Measurements from ENCODE around the gene CFAP61.

Gene CFAP61

GRCh38 chr20:20362774-20363433 is 310.6 kb downstream of the CFAP61 start (continued):
- TF ChIP-seq AEBP2 (tag by site-specific recombination; IDR thresholded peaks at IDR 0.05; ENCODE audit: borderline replicate concordance): no peak
- no peak for TF ChIP-seq ZNF626 (tag by site-specific recombination; IDR thresholded peaks at IDR 0.05)
- TF ChIP-seq ZNF843 (tag by site-specific recombination; IDR thresholded peaks at IDR 0.05): no peak
- TF ChIP-seq ZNF423 (tag by site-specific recombination; IDR thresholded peaks at IDR 0.05): no peak
- TF ChIP-seq GFI1B (tag by site-specific recombination; IDR thresholded peaks at IDR 0.05): no peak
- TF ChIP-seq ZBTB8A (tag by site-specific recombination; IDR thresholded peaks at IDR 0.05): peak; percentile 12; the same call in 1 of the 2 replicates
- TF ChIP-seq ZNF664 (tag by site-specific recombination; IDR thresholded peaks at IDR 0.05): no peak
- TF ChIP-seq KLF10 (tag by site-specific recombination; IDR thresholded peaks at IDR 0.05): no peak
- no peak for TF ChIP-seq ZNF776 (tag by site-specific recombination; IDR thresholded peaks at IDR 0.05; ENCODE audit: borderline replicate concordance)
- TF ChIP-seq ZBTB17 (tag by site-specific recombination; IDR thresholded peaks at IDR 0.05): peak; percentile 97
- TF ChIP-seq OVOL3 (tag by site-specific recombination; IDR thresholded peaks at IDR 0.05): no peak
- no peak for TF ChIP-seq ZNF623 (tag by site-specific recombination; IDR thresholded peaks at IDR 0.05)
- no peak for TF ChIP-seq HOXA7 (CRISPR knock-in tag; IDR thresholded peaks at IDR 0.05; ENCODE audit: borderline replicate concordance)
- TF ChIP-seq ZNF621 (tag by site-specific recombination; IDR thresholded peaks at IDR 0.05): no peak
- no peak; the same call in 1 of the 2 replicates for TF ChIP-seq GLIS1 (tag by site-specific recombination; IDR thresholded peaks at IDR 0.05)
- no peak for TF ChIP-seq ZNF645 (tag by site-specific recombination; IDR thresholded peaks at IDR 0.05)
- peak; percentile 20; the same call in 1 of the 2 replicates for TF ChIP-seq ZXDB (tag by site-specific recombination; IDR thresholded peaks at IDR 0.05)
- no peak for TF ChIP-seq PRDM10 (tag by site-specific recombination; IDR thresholded peaks at IDR 0.05)
- TF ChIP-seq ZNF335 (tag by site-specific recombination; conservative IDR thresholded peaks at IDR 0.05): peak; percentile 39
- TF ChIP-seq ZNF155 (tag by site-specific recombination; IDR thresholded peaks at IDR 0.05): no peak
- no peak for TF ChIP-seq ZNF560 (tag by site-specific recombination; IDR thresholded peaks at IDR 0.05; ENCODE audit: borderline replicate concordance)
- TF ChIP-seq ZNF660 (tag by site-specific recombination; IDR thresholded peaks at IDR 0.05): no peak
- TF ChIP-seq ZFP37 (tag by site-specific recombination; IDR thresholded peaks at IDR 0.05): peak; percentile 30; the same call in 1 of the 2 replicates
- TF ChIP-seq SCRT2 (tag by site-specific recombination; IDR thresholded peaks at IDR 0.05): peak; percentile 56; the same call in 1 of the 2 replicates
- TF ChIP-seq ZBTB49 (tag by site-specific recombination; IDR thresholded peaks at IDR 0.05; ENCODE audit: low read depth): no peak
- no peak for TF ChIP-seq ZBTB48 (tag by site-specific recombination; IDR thresholded peaks at IDR 0.05)
- no peak for TF ChIP-seq ZNF362 (tag by site-specific recombination; IDR thresholded peaks at IDR 0.05)
- no peak for TF ChIP-seq ZBTB26 (tag by site-specific recombination; optimal IDR thresholded peaks at IDR 0.05)
- no peak for TF ChIP-seq ZNF10 (tag by site-specific recombination; IDR thresholded peaks at IDR 0.05)
